GM18507 (cell line): ENCODE measurements around the gene ZNF710.

ENCODE experiments used
- DNase-seq: peaks from one replicate; pipeline ENCODE4 v3.0.0; 2011; ENCODE audit warnings: low read depth; ENCODE audit not compliant: insufficient read length; ENCODE audit errors: extremely low spot score
- FAIRE-seq: peaks from 2 replicates; lab custom pipeline; 2011; peaks lifted over from hg19 to GRCh38; lab: Jason Lieb, UNC

The ZNF710 gene

GRCh38 chr15:90119367-90119766 lies 118.2 kb downstream of the ZNF710 start:
- FAIRE-seq (no peak), DNase-seq (no peak)

DNA sequence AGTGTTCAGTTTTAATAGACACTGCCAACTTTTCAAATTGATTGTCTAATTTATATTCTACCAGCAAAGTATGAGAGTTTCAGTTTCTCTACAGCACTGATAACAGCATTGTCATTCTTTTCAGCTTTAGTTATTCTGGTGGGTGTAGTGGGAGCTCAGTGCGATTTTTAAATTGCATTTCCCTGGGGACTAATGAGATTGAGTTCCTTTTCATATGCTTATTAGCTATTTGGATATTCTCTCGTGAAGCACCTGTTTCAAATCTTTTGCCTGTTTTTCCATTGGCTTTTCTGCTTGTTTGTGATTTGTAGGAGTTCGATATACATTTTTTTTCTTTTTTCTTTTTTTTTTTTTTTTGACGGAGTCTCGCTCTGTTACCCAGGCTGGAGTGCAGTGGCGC lies 120.0 kb downstream of the ZNF710 start:
- DNase-seq (no peak), FAIRE-seq (no peak)

DNA sequence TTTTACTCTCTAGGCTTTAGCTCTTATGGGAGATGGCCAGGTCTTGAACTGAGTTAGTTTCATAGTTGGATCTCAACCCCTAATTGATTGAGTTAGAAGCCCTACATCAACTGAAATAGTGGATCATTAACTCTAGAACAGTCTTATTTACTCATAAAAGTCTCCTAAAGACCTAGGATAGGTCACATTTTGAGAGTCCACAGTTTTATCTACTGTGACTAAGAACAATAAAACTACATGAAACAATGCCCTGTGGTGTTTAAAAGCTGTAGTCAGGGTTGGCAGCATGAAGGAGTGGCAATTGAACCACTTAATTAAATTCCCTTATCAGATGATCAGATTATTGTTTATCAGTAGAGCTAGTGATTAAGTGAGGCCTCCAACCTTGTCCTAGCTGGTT lies 123.4 kb downstream of the ZNF710 start:
- FAIRE-seq: no peak
- no peak for DNase-seq

- no peak for DNase-seq
Observed at GRCh38 chr15:90126022-90126421, 124.9 kb downstream of the ZNF710 start.

DNA sequence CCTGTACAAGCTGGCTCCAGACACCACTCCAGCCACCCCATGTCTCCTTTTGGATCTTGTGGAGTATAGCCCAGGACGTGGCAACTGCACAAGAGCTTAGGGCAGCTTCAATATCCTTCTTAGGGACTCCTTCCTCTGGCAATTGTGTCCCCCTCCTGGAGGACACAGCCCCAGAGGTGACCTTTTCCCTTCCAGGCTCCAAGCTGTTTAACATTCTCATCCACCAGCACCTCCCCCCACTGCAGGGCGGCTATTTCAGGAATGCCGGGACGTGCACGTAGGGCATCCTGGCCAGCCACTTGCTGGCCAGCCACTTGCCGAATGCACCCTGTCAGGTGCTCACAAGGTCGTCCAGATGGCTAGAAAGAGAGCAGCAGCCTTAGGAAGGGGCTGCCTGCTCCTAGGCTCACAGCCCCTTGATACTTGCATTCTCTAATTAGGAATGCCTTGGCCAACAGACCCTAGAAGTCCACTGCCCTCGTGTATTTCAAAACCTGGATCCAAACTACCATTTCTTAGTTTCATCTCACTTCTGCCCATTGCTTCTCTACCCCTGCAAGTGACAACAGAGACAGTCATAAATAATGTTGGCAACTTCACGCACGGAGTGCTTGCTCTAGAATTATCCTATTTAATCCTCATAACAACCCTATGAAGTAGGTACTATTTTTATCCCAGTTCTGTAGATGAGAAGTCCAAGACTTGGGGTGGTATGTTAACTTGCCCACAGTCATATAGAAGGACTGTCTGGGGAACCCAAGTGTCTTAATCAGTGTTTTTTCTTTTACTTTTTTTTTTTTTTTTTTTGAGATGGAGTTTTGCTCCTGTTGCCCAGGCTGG lies 125.7 kb downstream of the ZNF710 start:
- DNase-seq (no peak), FAIRE-seq (no peak)

More at GRCh38 chr15:90126022-90126421, 124.9 kb downstream of the ZNF710 start:
- no peak for FAIRE-seq

DNA sequence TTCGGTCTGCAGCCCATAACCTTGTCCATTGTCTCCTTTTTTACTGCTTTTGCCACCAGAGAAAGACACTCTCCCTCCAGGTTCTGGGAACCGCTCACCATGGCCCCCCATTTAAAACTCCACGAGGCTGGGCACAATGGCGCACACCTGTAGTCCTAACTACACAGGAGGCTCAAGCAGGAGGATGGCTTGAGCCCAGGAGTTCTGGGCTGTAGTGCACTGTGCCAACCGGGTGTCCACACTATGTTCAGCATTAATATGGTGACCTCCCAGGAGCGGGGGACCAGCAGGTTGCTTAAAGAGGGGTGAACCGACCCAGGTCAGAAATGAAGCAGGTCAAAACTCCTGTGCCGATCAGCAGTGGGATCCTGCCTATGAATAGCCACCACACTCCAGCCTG lies 129.2 kb downstream of the ZNF710 start:
- DNase-seq (no peak), FAIRE-seq (no peak)
